SK-N-MC (cell line): ENCODE data around the gene ADD1.

Experiments
- DNase-seq: peaks from one replicate; pipeline ENCODE4 v3.0.0-alpha.2; 2011; ENCODE audit warnings: low read depth, low spot score
- H3K27ac ChIP-seq: fragments of 200-600 bp; sonication (generic); 2 replicates; pipeline ENCODE4 v1.5.1; 2016; ENCODE audit warnings: mixed run types
- H3K36me3 ChIP-seq: fragments of 200-600 bp; sonication (generic); 2 replicates; pipeline ENCODE4 v1.6.1; 2017; ENCODE audit warnings: antibody characterized with exemption, low read length, mixed read lengths; ENCODE audit not compliant: insufficient read depth
- H3K4me3 ChIP-seq: fragments of 200-600 bp; sonication (generic); 2 replicates; pipeline ENCODE4 v1.5.1; 2016
- H3K9ac ChIP-seq: fragments of 200-600 bp; sonication (generic); 2 replicates; pipeline ENCODE4 v1.8.0; 2017; ENCODE audit warnings: mixed run types, mixed read lengths; ENCODE audit not compliant: insufficient read length
- H3K9me3 ChIP-seq: fragments of 200-600 bp; sonication (generic); 2 replicates; pipeline ENCODE4 v1.6.1; 2017; ENCODE audit warnings: low read depth, mild to moderate bottlenecking, antibody characterized with exemption, low read length, moderate library complexity, mixed read lengths
- EZH2 ChIP-seq: fragments of 200-600 bp; sonication (generic); IDR thresholded peaks from one replicate; pipeline ENCODE4 v1.6.1; 2017; ENCODE audit warnings: antibody characterized with exemption
- FOXP2 ChIP-seq: optimal IDR thresholded peaks from 2 replicates; pipeline ENCODE3; 2011; ENCODE audit warnings: mild to moderate bottlenecking, moderate library complexity; ENCODE audit not compliant: insufficient read depth; ENCODE audit errors: extremely low read length, control extremely low read depth
- POLR2AphosphoS5 ChIP-seq: IDR thresholded peaks from 2 replicates; pipeline ENCODE4 v1.6.1; 2012; ENCODE audit warnings: mild to moderate bottlenecking, low read depth, low read length, borderline replicate concordance

The ADD1 gene

DNA sequence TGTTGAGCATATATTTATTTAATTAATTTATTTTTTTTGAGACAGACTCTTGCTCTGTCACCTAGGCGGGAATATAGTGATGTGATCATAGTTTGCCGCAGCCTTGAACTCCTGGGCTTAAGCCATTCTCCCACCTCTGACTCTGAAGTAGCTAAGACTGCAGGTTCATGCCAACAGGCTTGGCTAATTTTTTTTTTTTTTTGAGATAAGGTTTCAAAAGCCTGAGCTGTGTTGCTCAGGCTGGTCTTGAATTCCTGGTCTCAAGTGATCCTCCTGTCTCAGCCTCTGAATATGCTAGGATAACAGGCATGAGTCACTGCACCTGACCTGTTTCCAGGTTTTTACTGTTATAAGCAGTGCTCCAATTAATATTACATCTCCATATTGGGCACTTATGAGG is 4.8 kb downstream of the ADD1 start:
- no peak for DNase-seq
- TF ChIP-seq POLR2AphosphoS5 = no peak
- no peak for TF ChIP-seq FOXP2
- no peaks in the 10 kb centered on the region for H3K9me3 ChIP-seq
- H3K9ac ChIP-seq = no peak overlapping the region
- peaks cover under 1% of the 10 kb centered on the region; the same call in 1 of the 2 replicates for H3K36me3 ChIP-seq
- H3K27ac ChIP-seq = no peak overlapping the region
- H3K4me3 ChIP-seq = no peak overlapping the region

- Histone ChIP-seq H3K27ac (no peak overlapping the region), H3K9ac (no peak overlapping the region), H3K4me3 (no peak overlapping the region), H3K9me3 (no peaks in the 10 kb centered on the region), H3K36me3 (peaks cover 11% of the 10 kb centered on the region; the same call in 1 of the 2 replicates)
- TF ChIP-seq FOXP2 (no peak), POLR2AphosphoS5 (no peak), EZH2 (no peak)
- DNase-seq = no peak
Measured at GRCh38 chr4:2849267-2850152, 5.9 kb downstream of the ADD1 start.

GRCh38 chr4:2850966-2851798 is 7.5 kb downstream of the ADD1 start:
- DNase-seq = peak; percentile 24
- no peak overlapping the region for H3K27ac ChIP-seq
- H3K36me3 ChIP-seq = peaks cover 17% of the 10 kb centered on the region

GRCh38 chr4:2852481-2852921 is 8.9 kb downstream of the ADD1 start:
- Histone ChIP-seq H3K4me3 (no peak overlapping the region), H3K27ac (no peak overlapping the region), H3K36me3 (peaks cover 17% of the 10 kb centered on the region), H3K9me3 (no peaks in the 10 kb centered on the region), H3K9ac (no peak overlapping the region)
- DNase-seq = no peak
- TF ChIP-seq EZH2 (no peak), FOXP2 (no peak), POLR2AphosphoS5 (no peak)

More at GRCh38 chr4:2850966-2851798, 7.5 kb downstream of the ADD1 start:
- no peaks in the 10 kb centered on the region for H3K9me3 ChIP-seq
- H3K9ac ChIP-seq = no peak overlapping the region
- TF ChIP-seq POLR2AphosphoS5 (peak; percentile 25; the same call in 1 of the 2 replicates), EZH2 (no peak)
- H3K4me3 ChIP-seq = no peak overlapping the region

DNA sequence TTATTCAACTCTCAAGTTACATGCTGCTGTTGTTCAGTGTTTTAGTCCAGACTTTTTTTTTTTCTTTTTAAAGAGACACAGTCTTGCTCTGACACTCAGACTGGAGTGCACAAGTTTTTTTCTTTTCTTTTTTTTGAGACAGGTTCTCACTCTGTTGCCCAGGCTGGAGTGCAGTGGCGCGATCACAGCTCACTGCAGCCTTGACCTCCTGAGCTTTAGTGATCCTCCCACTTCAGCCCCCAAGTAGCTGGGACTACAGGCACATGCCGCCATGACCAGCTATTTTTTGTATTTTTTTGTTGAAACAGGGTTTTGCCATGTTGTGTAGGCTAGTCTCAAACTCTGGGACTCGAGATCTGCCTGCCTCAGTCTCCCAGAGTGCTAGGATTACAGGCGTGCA is 11.9 kb downstream of the ADD1 start:
- H3K9ac ChIP-seq = no peak overlapping the region
- H3K9me3 ChIP-seq = no peaks in the 10 kb centered on the region
- peaks cover 17% of the 10 kb centered on the region for H3K36me3 ChIP-seq
- TF ChIP-seq POLR2AphosphoS5 (no peak), FOXP2 (no peak), EZH2 (no peak)
- H3K27ac ChIP-seq = no peak overlapping the region
- H3K4me3 ChIP-seq = no peak overlapping the region
- DNase-seq = no peak

GRCh38 chr4:2856266-2856665 is 12.6 kb downstream of the ADD1 start:
- H3K4me3 ChIP-seq = no peak overlapping the region
- H3K9ac ChIP-seq = no peak overlapping the region
- peaks cover 17% of the 10 kb centered on the region for H3K36me3 ChIP-seq
- no peaks in the 10 kb centered on the region for H3K9me3 ChIP-seq
- TF ChIP-seq POLR2AphosphoS5 = no peak
- no peak for TF ChIP-seq EZH2
- TF ChIP-seq FOXP2 = no peak
- no peak overlapping the region for H3K27ac ChIP-seq
- DNase-seq = no peak

DNA sequence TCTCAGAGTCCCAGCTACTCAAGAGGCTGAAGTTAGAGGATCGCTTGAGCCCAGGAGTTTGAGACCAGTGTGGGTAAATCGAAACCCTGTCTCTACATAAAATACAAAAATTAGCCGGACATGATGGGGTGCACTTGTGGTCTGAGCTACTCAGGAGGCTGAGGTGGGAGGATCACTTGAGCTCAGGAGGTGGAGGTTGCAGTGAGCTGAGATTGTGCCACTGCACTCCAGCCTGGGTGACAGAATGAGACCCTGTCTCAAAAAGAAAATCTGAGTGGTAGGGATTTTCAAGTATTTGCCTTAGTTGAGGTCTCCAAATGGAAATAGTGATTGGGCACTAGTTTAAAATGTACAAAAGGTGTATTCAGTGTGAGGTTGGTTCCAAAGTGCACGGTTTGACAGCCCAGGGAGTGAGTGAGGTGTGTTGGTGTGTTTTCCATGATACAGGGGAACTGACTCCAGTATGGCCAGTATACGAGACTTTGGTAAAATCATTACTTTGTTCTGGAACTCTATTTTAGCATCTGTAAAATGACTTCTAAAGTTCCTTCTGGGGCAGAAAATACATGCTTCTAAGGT is 13.8 kb downstream of the ADD1 start:
- TF ChIP-seq EZH2 (no peak), FOXP2 (no peak), POLR2AphosphoS5 (no peak)
- peaks cover 17% of the 10 kb centered on the region for H3K36me3 ChIP-seq
- H3K9me3 ChIP-seq = no peaks in the 10 kb centered on the region
- no peak overlapping the region for H3K4me3 ChIP-seq
- H3K27ac ChIP-seq = no peak overlapping the region
- no peak for DNase-seq
- H3K9ac ChIP-seq = no peak overlapping the region
